HuH-7.5 (cell line): ENCODE results near the gene GMDS.

ENCODE experiments used
- DNase-seq: peaks from one replicate; pipeline ENCODE4 v3.0.0; 2011; ENCODE audit warnings: low spot score

The GMDS gene

DNA sequence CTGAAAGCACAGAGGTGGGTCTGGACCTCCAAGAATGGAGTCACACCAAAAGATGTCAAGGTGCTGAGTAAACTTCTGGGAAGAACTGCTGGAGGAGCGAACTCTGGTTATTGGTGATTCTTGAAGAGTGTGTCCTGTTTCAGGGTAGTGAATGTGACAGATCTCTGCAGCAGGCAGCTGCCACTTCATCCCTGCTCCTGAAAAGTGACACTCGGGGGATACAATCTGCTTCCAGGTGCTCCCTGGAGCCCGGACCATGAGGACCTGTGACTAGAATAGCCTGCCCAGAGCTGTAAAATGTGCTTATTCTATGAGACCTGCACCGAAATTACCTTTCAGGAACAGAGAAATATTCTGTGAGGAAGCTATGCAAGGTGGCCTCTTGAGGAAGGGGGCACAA is 444.6 kb downstream of the GMDS start:
- DNase-seq, result no peak

DNA sequence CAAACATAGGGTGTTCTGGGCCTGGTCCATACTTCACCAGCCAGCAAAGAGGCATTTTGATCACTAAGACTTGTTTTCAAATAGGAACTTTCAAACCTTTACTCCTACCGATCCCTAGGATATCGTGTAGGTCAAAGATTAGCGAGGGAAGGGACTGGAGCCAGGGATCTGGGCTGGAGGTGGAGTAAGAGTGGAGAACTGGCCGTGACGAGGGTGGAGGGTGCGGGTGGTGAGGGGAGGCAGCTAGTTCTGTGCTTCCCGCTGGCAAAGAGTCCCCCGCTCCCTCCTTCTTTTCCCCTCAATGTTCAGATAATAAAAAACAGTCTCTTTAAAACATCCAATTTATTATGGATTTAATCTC is 446.5 kb downstream of the GMDS start:
- no peak for DNase-seq

DNA sequence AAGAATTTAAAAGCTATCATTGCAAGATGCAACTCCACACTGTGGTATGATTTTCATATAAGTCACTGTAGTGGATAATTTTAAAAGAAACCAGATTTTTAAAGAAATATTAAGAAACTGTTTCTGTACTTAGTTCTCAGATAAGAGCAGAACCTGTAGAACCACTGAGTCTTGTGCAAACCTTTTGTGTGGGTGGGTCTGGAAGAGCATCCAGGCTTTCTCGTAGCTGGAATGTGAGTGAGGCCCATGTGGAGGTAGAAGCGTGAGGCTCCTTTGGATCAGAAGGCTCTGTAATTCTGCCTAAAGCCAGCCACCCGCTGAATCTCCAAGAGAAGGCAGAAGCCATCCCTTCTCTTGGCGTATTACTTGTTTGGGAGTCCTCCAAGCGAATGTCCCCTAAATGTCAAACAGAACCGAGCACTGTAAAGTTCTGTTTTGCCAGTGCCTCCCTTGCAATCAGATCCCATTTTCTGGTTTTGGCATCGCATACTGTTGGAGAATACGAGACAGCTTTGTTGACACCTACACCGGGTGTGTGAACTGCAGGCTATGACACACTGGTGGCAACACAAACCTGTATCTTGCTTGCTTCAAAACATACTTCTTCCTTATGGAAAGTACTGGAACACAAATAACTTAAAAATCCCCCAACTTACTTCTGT is 447.0 kb downstream of the GMDS start:
- DNase-seq, result no peak

DNA sequence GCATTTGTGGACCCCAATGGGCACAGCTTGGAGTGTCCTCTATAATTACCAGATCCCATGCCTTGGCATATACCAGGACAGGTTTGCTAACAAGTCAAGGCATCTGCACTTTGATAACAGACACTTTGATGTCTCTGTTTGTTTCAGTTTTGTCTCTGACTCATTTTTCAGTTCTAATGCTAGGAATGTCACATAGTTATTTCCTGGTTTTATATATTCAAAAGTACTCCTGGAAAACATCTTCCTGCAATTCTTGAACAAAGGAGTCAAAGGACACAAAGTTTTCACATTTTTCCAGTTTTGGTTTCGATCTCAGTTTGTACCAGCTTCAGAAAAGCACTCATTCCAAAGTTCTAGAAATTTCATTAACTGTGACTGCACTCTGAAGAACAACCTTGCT is 447.6 kb downstream of the GMDS start:
- no peak for DNase-seq

DNA sequence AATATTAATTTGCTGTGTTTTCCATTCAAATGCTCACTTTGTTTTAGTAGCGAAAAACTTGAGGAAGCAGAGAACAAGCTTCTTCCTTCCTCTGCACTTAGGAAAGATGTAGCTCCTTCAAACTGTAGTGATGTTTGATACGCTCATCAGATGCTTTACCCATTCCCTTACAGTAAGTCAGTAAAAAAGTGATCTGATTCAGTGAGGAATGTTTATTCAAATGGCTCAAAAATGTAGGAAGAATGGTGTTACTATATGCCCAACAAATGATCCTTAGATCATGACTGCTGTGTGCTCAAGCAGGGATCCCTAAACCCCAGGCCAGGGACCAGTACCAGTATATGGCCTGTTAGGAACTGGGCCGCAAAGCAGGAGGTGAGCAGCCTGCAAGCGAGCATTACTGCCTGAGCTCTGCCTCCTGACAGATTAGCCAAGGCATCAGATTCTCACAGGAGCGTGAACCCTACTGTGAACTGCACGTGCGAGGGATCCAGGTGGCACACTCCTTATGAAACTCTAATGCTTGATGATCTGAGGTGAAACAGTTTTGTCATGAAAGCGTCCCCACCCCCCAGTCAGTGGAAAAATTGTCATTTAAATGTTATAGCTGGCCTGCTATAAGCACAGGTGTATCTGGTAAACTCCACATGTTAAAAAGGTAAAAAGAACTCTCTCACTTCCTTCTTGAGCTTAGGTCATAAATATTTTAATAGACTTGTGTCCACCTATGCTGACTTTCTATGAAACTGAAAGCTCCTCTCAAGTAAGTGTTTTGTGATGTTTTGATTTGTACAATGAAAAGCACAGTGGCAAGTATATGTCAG is 448.5 kb downstream of the GMDS start:
- DNase-seq, result no peak

DNA sequence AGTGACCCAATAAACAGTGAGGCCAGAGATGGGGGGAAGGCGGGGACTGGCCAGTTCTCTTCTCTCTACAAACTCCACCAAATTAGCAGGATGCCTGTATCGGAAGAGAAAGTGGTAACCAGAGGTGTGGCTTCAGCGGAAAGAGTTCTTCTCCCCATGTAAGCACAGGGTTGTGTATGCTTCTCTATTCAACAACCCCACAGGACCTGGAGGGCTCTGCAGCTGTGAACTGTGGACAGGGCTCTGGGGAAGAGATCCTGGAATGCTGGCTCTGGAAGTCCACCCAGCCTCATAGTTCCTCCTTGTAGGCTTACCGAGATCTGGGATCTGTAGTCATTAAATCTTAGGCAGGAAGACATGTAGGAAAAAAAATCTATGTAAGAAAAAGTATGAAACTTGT is 449.5 kb downstream of the GMDS start:
- no peak for DNase-seq

DNA sequence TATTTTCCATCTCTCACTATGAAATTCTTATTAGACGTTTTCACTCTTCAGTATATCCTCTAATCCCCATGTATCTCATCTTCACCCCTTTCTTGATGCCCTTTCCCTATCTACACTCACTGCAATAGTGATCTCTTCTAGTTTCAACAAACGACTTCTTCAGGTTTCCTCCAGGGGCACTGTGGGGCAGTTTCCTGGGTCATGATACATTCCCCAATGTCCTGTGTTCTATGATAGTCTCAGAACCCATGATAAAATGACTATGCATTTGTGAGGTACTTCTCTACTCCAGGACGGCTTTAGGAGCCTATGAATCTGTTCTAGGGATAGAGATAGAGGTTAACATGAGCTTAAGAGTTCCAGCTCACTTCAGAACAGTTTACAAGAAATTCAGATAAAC is 452.4 kb downstream of the GMDS start:
- peak; percentile 35 for DNase-seq

DNA sequence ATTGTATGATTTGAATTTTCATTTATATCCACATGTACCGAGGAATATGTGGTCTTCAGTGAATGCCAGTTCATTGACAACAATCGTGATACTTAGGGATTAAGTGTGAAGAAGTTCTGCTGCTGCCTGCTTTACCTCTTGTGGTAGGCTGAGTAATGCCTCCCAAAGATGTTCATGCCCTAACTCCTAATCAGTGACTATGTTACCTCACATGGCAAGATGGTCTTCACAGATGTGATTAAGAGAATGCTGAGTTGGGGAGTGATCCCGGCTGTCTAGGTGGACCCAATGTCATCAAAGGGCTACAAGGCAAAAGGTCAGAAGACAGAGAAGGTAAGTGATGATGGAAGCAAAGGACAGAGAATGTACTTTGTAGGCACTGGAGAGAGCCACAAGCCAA is 454.7 kb downstream of the GMDS start:
- DNase-seq, result no peak

DNA sequence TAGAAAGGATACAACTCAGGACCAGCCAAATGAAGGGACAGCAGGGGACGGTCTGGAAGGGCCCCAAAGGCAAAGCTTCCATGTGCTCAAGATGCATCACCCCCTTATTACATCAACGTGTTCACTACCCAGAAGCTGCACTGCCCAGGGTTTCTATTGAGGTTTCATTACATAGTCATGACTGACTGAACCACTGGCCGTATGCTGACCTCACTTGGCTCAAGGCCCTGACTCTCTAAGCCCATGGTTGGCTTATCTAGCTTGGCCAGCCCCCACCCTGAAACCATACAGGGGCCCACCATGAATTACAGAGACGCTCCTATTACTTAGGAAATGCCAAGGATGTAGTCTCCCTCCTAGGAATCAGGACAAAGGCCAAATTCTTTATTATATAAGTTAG is 456.3 kb downstream of the GMDS start:
- DNase-seq, result no peak

DNA sequence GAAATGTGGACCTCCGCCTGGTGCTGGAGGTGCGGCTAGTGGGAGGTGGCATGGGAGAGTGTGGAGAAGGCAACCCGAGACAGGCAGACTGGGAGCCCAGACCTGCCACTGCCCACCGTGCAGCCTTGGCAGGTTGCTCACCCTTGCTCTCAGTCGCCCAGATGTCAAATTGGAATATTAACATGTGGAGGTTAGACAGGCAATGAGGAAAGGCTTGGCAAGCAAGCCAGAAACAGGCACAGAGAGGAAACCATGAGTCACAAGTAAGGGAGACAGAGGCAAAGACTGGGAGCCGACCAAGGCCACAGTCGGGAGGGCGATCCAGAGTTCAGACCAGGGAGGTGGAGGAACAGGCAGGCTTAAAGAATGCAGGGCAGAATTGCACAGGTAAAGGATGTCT is 457.5 kb downstream of the GMDS start:
- no peak for DNase-seq

DNA sequence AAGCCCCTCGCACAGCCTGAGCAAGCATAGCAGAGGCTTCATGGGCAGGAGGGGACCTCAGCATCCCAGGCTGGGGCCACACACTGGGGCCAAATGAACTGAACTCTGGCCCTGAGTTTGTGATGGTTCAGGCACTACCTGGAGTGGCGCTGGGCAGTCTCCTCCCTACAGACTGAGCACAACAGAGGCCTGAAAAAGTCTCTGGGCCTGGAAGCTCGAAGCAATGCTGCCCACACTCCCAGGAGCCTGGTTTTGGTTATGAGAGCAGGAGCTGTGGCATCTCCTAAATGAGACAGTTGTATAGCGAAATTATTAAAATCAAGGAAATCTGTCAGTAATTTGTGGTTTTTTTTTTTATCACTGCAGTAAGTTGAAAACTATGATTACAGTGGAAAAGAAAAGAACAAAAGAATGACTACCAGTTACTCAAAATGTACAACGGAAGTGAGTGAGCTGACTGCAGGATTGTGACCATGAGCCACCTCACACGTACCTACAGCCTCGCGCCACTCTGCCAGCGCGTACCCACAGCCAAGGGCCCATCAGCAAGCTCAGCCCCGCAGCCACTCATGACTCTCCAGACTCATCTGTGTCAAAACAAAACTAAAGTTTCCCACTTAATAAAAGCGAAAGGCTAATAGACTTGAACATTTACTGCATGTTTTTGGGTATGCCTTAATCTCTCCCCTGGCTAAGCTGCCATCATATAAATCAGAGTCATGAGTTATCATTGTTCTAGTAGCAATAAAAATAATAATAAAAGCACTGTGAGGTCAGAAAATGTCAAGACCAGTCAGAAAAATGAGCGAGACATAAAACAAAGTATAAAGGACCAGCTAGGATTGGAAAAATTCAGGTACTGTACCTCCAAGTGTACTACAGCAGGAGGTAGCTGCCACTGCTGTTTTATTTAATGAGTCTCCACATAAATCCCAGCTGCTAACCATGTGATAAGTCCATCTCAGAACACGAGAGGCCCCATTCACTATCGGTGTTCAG is 458.7 kb downstream of the GMDS start:
- no peak for DNase-seq

DNA sequence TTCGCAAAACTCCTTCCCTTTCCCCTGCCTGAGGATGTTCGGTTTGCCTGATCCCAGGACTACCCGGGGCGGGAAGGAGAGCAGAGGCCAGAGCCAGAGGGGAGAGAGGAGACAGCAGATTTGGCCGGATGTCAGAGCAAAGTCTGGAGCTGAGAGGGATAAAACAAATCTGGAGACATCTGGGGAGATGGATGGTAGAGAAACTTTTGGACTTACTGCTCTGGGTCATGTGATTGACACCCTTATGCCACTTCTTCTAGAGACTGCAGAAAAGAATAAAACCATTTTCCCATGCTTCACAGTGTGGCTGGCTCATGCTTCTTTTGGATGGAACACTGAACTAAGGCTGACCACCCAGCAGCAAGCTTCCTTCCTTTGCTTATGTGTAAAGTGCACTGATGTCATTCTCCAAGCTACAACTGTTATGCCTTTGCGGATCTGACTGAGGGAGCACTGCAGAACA is 461.0 kb downstream of the GMDS start:
- DNase-seq, result no peak

DNA sequence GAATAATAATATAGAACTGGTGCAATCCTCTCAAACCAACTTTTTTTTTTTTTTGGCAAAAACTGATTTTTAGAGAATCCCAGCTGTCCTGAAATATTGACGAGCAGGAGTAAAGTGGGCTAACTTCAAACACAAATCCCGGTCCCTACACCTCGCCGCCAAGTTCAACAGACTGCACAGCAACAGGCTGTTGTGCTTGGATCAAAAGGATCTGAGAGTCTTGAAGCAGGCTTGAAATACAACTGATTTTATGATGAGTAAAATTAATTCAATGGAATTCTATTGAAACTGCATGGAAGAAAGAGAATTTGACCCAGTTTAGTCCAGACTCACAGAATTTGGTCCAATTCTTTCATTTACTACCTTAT is 463.6 kb downstream of the GMDS start:
- DNase-seq, result no peak

DNA sequence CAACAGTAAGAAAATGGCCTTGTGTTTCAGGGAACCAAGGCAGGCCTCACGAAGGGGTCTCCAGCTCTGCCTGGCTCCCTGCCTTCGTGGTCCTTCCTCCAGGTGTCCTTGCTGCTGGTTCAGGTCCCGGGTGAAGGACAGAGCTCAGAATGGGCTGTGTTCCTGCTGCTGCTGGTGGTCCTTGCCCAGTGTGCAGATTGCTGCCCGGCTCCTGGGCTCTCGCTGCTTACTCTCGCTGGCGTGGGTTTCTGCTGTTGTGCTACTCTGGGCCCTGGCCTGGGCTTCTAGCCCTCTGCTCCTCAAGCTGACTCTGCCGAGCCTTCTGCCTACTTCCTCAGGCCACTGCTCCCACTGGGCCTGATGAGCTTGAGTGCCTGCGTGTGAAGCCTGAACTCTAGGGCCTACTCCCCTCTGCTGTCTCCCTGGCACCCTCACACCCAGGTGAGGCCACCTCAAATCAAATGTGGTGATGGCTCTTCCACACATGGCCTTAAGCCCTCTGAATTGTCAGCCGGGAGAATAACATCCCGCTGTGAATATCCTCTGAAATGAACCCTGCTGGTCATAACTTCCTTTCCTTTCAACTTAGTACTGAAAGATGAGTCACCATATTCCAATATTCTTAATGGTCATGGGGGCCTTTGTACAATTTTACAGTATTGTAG is 464.1 kb downstream of the GMDS start:
- DNase-seq, result no peak

DNA sequence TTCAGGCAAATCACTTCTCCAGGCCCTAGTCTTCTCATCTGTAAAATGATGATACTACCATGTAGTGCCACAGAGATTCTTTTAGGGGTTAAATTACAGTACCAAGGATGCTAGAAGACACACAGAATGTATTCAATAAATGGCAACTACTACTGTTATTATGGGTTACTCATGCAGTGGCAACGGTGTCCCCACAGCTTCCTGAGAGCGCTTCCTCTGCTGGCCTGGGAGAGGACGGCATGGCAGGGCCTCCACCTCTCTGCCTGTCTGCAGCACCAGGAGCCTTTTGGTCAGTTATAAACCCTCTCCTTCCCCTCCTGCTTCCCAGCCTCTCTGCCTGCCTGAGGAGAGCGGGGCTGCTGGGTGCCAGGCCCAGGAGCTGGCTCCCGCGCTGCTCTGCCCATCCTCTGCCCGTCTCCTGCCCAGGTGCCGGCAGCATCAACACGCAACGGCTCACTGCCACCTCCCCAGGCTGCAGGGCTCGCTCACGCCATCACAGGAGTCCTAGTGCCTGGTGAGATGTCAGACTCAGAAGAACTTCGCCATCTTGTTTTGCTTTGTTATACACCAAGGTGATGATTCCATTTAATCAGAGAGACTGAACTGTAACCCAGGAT is 465.0 kb downstream of the GMDS start:
- DNase-seq, result no peak

DNA sequence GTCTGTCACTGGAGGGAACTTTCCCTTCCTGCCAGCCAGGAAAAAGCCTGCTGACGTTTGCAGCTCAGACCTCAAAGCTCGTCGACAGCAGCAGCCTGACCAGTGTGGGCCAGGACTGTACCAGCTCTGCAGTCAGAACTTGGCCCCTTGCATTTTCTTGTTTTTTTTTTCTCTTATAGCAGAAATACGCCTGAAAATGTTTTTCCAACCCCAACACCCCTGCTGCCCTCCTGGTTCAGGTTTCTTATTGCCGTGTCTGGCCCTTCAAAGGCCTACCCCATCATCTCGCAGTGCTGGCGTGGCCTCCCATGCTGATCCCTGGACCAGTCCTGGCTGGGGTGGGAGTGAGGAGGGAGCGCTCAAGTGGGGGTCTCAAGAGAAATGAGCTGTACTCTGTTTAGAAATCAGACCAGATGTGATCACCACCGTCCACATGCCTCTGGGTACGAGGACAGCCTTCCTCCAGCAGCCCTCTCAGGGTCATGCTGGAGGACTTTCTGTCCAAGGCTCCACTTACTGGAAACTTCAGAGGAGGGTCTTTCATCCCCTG is 466.6 kb downstream of the GMDS start:
- DNase-seq, result no peak

DNA sequence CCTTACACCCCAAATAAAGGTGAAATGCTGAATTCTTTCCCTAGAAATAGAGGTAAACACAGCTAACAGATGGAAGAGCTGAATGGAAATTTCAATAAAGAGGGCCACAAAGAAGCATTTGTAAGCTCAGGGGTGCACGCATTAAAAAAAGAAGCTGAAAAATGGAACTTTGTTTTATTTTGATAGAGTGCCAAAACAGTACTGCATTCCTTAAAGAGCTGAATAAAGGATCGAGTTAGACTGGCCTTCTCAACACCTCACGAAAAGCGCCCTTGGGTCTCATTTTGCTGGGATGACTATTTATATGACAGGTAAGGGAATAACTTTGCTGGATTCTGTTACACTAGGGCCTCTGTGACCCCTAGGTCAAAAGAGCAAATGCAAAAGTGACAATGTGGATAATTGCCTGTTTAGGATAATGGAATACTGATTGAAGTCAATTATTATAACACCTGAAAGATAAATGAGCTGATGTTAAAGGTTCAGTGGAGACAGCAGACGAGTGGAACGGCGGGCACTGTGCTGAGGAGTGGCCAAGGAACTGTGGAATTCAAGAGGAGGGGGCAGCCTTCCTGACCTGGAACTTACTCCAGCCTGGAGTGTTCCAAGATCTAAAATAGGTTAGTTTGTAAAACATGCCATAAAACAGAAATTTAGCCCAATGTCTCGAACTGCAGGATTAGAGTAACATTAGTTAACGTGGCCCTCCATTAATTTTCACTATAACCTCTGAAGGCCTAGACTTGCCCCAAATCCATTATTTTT is 467.3 kb downstream of the GMDS start:
- DNase-seq, result no peak

DNA sequence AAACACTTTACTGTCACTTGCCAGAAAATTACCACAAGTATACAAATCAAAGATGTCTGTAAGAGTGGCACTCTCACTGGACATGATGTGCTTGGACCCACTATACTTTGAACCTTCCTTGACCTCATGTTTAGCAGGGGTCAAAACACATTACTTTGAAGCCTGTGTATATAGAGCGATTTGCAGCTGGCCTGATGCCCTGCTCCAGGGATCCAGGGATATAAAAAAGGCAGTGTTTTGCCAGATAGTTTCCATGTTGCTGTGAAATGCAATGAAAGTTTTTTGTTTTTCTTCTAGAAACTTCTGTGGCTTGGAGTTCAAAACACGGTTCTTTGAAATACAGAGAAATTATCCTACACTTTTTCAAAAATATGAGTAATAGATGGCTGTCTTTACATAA is 470.0 kb downstream of the GMDS start:
- DNase-seq, result no peak

DNA sequence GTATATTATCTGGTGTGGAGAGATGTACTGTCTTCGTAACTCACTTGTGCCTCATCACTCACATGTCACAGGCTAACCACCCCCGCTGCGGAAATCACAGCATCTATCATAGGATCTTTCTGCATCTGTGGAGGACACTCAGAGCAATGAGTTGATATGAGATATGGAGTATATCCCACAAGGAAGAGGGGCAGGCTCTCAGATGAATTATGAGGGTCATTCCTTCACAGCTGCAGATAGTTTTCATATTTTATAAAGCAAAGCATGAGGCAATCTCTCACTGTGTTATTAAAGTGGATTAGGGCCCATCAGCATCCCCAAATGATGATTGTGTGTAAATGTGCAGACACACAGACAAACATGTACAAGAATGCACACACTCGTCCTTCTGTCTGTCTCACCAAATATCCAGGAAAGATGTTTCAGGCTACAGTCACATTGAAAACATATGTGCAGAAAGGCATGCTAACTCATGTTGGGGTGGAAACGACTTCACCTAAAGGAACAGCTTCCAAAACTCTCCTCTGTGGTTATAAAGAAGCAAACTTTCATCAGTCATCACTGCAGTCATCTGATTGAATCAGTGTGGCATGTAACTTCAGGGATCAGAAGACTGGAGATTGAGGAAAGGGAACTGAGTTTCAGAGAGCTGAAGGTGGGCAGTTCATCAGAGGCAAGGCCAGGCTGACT is 471.0 kb downstream of the GMDS start:
- DNase-seq, result no peak

DNA sequence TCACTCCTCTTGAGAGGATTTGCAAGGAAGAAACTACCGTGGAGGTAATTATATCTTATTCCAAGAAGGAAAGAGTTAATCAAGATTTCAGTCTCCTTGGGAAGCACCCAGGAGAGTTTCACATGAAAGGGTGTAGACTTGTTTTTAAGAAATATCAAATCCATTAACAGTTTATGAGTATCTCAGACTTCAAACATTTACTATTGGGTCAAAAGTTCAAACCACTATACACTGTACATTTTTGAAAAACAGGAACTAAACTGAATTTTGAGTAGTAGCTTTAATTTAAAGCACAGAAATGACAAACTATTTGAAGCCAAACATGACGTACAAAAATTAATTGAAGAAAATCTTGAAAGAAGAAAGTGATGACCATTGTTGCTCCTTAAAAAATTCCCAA is 471.7 kb downstream of the GMDS start:
- DNase-seq, result no peak
